ENCODE measurements around the gene FGF1. TPM values are rescaled to one million over a fixed set of nuclear protein-coding genes. Genes with fewer than 3 reads are reported as not detected.

The FGF1 gene
- total and polyA plus RNA-seq, 2 donors, result 0.99 to 1.6 TPM

DNA sequence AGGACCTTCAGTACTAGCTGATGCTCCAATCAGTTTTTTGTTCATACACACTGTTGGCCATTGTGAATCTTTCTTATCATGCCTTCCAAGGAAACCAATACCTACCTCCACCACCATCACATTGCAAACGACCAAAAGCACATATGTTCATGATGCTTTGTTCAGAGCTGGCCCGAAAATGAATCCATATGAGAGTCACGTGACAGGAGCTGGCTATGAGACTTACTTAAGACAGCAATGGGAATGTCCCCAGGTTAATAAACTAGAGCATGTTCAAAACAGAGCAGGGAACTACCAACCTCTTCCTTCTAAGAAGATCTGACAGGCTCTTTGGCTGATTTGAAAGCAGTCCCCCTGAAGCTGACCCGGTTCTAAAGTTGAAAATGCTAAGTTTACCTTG lies 93.5 kb downstream of the FGF1 start:
- DNase-seq (ENCODE audit: low read depth in 6 of 9, low spot score in 9 of 9), result no peak
- H3K27ac ChIP-seq (ENCODE audit: low read depth in 1 of 2, low read length in 1 of 2), result no peak overlapping the region
- no peaks in the 10 kb centered on the region for H3K36me3 ChIP-seq (ENCODE audit: control insufficient read depth in 2 of 2, insufficient read depth in 2 of 2, low read length in 1 of 2)
- H3K27me3 ChIP-seq (ENCODE audit: control insufficient read depth in 2 of 2, insufficient read depth in 1 of 2, low read length in 1 of 2), result peaks cover 4 to 5% of the 10 kb centered on the region in 2 donors
- H3K9me3 ChIP-seq (ENCODE audit: control insufficient read depth in 2 of 2, insufficient read depth in 1 of 2, low read length in 1 of 2), result no peaks in the 10 kb centered on the region
- WGBS, result 82% methylated on average over 4 of the region's 4 CpGs
- H3K4me1 ChIP-seq (ENCODE audit: control insufficient read depth in 2 of 2, insufficient read depth in 2 of 2, low read length in 2 of 2), result no peaks in the 10 kb centered on the region
- H3K4me3 ChIP-seq (ENCODE audit: low read length in 2 of 2), result no peak overlapping the region

DNA sequence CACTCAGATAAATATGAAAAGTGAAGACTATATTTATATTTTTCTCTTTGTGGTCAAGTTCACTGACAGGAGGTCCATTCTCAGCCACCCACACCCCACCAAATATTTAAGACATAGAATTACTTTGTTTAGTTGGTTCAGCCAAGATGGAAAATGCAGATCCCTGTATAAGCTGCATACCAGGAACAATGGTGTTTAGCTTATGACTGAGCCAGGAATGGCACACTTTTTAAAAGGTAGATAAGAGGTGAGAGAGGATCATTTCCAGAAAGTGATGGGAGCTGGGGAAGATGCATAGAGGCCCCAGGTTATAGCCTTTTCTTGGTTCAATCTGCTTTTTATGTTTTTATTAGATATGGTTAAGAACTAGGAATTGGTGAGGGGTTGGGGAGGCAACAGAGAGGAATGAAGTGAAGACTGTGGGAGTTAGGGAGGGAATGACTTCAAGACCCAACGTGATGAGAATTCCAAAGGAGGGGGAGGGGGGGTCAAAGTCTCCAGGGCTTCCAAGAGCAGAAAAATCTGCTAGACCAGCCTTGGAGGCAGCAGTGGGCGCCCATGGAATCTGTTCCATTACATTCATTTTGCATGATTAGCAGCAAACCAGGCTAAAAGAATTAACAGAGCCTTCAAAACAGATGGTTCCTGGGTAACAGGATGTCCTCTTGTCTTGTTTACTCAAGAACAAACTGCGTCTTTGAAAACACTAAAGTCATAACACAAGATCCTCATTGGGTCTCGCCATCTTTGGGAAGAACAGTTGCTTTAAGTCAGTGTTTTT lies 95.2 kb downstream of the FGF1 start:
- Histone ChIP-seq H3K27me3 (ENCODE audit: control insufficient read depth in 2 of 2, insufficient read depth in 1 of 2, low read length in 1 of 2) (peaks cover 4% of the 10 kb centered on the region in 2 donors), H3K4me3 (ENCODE audit: low read length in 2 of 2) (no peak overlapping the region), H3K4me1 (ENCODE audit: control insufficient read depth in 2 of 2, insufficient read depth in 2 of 2, low read length in 2 of 2) (no peaks in the 10 kb centered on the region), H3K9me3 (ENCODE audit: control insufficient read depth in 2 of 2, insufficient read depth in 1 of 2, low read length in 1 of 2) (no peaks in the 10 kb centered on the region), H3K36me3 (ENCODE audit: control insufficient read depth in 2 of 2, insufficient read depth in 2 of 2, low read length in 1 of 2) (no peaks in the 10 kb centered on the region), H3K27ac (ENCODE audit: low read depth in 1 of 2, low read length in 1 of 2) (no peak overlapping the region)
- no peak for DNase-seq (ENCODE audit: low read depth in 6 of 9, low spot score in 9 of 9)
- WGBS, result 86% methylated on average over 4 of the region's 4 CpGs

DNA sequence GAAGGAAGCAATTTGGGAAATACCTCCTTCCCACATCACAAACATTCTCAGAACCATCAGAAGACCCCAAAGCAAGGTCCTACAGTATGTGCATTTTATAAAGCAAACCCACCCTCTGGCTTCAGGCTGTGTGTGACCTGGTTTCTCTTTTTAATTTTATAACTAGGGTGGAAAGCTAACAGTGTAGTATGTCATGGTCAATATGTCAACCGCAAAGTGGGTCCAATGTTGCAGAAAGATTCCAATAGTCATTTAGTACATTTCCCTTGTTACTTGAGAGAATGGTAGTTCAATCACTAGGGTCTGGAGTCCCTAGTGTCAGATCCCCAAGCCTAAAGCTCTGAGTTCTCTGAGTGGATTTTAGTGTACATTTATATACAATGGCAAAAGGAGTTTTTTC lies 96.2 kb downstream of the FGF1 start:
- H3K27ac ChIP-seq (ENCODE audit: low read depth in 1 of 2, low read length in 1 of 2), result no peak overlapping the region
- H3K4me3 ChIP-seq (ENCODE audit: low read length in 2 of 2), result no peak overlapping the region
- no peak for DNase-seq (ENCODE audit: low read depth in 6 of 9, low spot score in 9 of 9)
- no peaks in the 10 kb centered on the region for H3K36me3 ChIP-seq (ENCODE audit: control insufficient read depth in 2 of 2, insufficient read depth in 2 of 2, low read length in 1 of 2)
- H3K4me1 ChIP-seq (ENCODE audit: control insufficient read depth in 2 of 2, insufficient read depth in 2 of 2, low read length in 2 of 2), result no peaks in the 10 kb centered on the region
- H3K27me3 ChIP-seq (ENCODE audit: control insufficient read depth in 2 of 2, insufficient read depth in 1 of 2, low read length in 1 of 2), result peaks cover 2 to 6% of the 10 kb centered on the region in 2 donors
- 94% methylated on average over 1 of the region's 1 CpG for WGBS
- no peaks in the 10 kb centered on the region for H3K9me3 ChIP-seq (ENCODE audit: control insufficient read depth in 2 of 2, insufficient read depth in 1 of 2, low read length in 1 of 2)

DNA sequence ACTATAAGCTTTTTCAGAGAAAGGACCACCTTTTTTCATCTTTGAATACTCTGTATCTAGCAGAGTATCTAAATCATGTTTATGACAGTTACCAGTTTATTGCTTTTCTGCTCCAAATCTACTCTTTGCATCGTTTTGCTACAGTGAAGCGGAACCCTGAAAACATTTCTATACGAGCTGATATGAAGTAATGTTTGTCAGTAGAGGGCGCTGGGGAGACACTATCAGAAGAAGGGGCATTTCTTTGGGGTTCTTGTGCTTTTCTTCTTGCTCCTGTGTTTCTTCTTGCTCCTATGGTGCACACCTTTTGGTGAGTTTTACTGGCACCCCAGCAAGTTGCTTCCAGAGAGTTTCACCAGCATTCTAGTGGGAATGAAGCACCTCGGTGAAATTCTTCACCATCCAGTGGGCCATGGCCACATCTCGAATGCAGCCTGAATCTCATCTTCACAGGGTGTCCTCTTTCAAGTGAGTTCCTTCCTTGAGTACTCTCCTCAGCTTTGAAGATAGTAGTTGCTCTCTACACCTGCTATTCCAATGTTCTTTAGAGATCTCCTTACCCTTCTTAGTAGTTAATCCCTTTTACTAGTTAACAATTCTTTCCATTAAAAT lies 98.4 kb downstream of the FGF1 start:
- Histone ChIP-seq H3K4me3 (ENCODE audit: low read length in 2 of 2) (no peak overlapping the region), H3K27me3 (ENCODE audit: control insufficient read depth in 2 of 2, insufficient read depth in 1 of 2, low read length in 1 of 2) (peaks cover 0 to 6% of the 10 kb centered on the region in 2 donors), H3K9me3 (ENCODE audit: control insufficient read depth in 2 of 2, insufficient read depth in 1 of 2, low read length in 1 of 2) (no peaks in the 10 kb centered on the region), H3K27ac (ENCODE audit: low read depth in 1 of 2, low read length in 1 of 2) (no peak overlapping the region), H3K4me1 (ENCODE audit: control insufficient read depth in 2 of 2, insufficient read depth in 2 of 2, low read length in 2 of 2) (no peaks in the 10 kb centered on the region), H3K36me3 (ENCODE audit: control insufficient read depth in 2 of 2, insufficient read depth in 2 of 2, low read length in 1 of 2) (no peaks in the 10 kb centered on the region)
- peak in 6 of 9 donors; percentile 11 to 47 (median 32) for DNase-seq (ENCODE audit: low read depth in 6 of 9, low spot score in 9 of 9)
- 62% methylated on average over 6 of the region's 6 CpGs for whole genome bisulfite sequencing

DNA sequence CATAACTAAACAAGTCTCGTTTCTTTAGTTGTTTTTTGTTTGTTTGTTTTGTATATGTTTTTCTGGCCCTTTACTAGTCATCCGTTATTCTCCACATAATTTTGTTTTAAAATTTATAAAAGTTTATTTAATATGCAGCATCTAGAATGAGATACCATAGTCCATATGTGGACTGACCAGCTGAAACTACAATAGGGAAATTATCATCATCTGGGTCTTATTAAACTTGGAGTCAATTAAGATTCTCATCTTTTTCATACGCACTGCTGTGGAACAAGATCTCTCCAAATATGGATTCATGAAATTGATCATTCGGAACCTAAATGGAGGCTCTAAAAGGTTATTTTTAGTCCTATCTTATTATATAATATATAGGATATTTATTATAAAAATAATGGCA lies 99.3 kb downstream of the FGF1 start:
- no peaks in the 10 kb centered on the region for H3K4me1 ChIP-seq (ENCODE audit: control insufficient read depth in 2 of 2, insufficient read depth in 2 of 2, low read length in 2 of 2)
- no peak overlapping the region for H3K4me3 ChIP-seq (ENCODE audit: low read length in 2 of 2)
- WGBS, result 95% methylated on average over 4 of the region's 4 CpGs
- DNase-seq (ENCODE audit: low read depth in 6 of 9, low spot score in 9 of 9), result no peak
- peaks cover 0 to 6% of the 10 kb centered on the region in 2 donors for H3K27me3 ChIP-seq (ENCODE audit: control insufficient read depth in 2 of 2, insufficient read depth in 1 of 2, low read length in 1 of 2)
- no peaks in the 10 kb centered on the region for H3K36me3 ChIP-seq (ENCODE audit: control insufficient read depth in 2 of 2, insufficient read depth in 2 of 2, low read length in 1 of 2)
- H3K9me3 ChIP-seq (ENCODE audit: control insufficient read depth in 2 of 2, insufficient read depth in 1 of 2, low read length in 1 of 2), result no peaks in the 10 kb centered on the region
- no peak overlapping the region for H3K27ac ChIP-seq (ENCODE audit: low read depth in 1 of 2, low read length in 1 of 2)

DNA sequence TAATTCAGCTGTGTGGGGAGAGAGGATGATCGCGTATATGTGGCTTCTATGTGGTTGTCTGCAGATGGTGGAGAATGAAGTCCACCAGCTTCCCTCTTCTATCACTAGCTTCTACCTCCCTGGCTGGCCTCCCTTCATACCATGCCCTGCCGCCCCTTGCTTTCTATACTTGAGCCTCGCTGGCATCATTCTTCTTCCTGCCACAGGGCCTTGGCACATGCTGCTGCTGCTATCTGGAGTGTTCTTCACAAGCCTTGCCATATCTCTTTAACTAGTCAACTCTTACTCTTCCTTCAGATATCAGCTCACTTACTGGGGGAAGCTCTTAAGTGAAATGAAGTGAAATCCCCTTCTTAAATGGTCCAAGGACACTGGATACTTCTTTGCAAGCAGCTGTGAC lies 100.4 kb downstream of the FGF1 start:
- Histone ChIP-seq H3K4me3 (ENCODE audit: low read length in 2 of 2) (no peak overlapping the region), H3K27me3 (ENCODE audit: control insufficient read depth in 2 of 2, insufficient read depth in 1 of 2, low read length in 1 of 2) (peaks cover 0 to 2% of the 10 kb centered on the region in 2 donors), H3K36me3 (ENCODE audit: control insufficient read depth in 2 of 2, insufficient read depth in 2 of 2, low read length in 1 of 2) (no peaks in the 10 kb centered on the region), H3K9me3 (ENCODE audit: control insufficient read depth in 2 of 2, insufficient read depth in 1 of 2, low read length in 1 of 2) (no peaks in the 10 kb centered on the region), H3K4me1 (ENCODE audit: control insufficient read depth in 2 of 2, insufficient read depth in 2 of 2, low read length in 2 of 2) (no peaks in the 10 kb centered on the region), H3K27ac (ENCODE audit: low read depth in 1 of 2, low read length in 1 of 2) (no peak overlapping the region)
- DNase-seq (ENCODE audit: low read depth in 6 of 9, low spot score in 9 of 9), result no peak
- WGBS, result 79% methylated on average over 4 of the region's 4 CpGs

DNA sequence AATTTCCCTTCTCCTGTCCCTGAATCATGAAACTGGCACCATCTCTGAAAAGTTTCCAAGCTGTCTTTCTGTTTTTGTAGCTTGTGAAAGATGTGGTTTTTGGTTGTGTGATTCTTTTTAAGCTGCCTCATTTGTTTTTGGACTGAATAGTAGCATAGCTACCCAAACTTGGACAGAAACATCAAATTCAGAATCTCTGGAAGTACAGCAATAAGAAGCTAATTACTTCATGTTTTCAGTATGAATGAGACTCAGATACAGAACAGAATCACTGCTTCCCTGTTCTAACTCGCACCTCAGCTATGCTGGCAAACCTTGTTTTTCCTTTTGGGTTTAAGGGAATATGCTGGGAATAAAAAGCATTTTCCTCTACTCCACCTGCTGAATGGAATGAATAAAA lies 101.0 kb downstream of the FGF1 start:
- Histone ChIP-seq H3K4me1 (ENCODE audit: control insufficient read depth in 2 of 2, insufficient read depth in 2 of 2, low read length in 2 of 2) (no peaks in the 10 kb centered on the region), H3K4me3 (ENCODE audit: low read length in 2 of 2) (no peak overlapping the region), H3K9me3 (ENCODE audit: control insufficient read depth in 2 of 2, insufficient read depth in 1 of 2, low read length in 1 of 2) (peaks cover 0 to 2% of the 10 kb centered on the region in 2 donors), H3K27ac (ENCODE audit: low read depth in 1 of 2, low read length in 1 of 2) (no peak overlapping the region), H3K36me3 (ENCODE audit: control insufficient read depth in 2 of 2, insufficient read depth in 2 of 2, low read length in 1 of 2) (no peaks in the 10 kb centered on the region), H3K27me3 (ENCODE audit: control insufficient read depth in 2 of 2, insufficient read depth in 1 of 2, low read length in 1 of 2) (peaks cover 0 to 2% of the 10 kb centered on the region in 2 donors)
- WGBS, result 89% methylated on average over 1 of the region's 1 CpG
- DNase-seq (ENCODE audit: low read depth in 6 of 9, low spot score in 9 of 9), result no peak

DNA sequence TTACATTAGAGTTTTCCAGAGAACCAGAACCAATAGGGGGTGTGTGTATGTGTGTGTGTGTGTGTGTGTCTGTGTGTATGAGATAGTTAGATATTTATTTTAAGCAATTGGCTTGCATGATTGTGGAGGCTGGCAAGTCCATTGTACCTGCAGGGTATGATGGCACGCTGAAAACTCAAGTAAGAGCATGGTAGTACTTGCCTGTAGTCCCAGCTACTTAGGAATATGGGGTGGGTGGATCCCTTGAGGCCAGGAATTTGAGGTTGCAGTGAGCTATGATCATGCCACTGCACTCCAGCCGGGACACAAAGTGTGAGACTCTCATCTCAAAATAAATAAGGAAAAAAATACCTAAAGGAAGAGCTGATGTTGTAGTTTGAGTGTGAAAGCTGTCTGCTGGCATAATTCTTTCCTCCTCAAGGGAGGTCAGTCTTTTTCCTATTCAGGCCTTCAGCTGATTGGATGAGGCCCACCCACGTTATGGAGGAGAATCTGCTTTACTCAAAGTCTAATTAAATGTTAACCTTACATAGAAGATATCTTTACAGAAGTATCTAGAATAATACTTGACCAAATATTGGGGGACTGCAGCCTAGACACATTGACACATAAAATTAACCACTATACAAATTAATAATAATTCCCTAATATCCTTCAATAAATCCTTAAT lies 107.6 kb downstream of the FGF1 start:
- no peak overlapping the region for H3K27ac ChIP-seq (ENCODE audit: low read depth in 1 of 2, low read length in 1 of 2)
- no peaks in the 10 kb centered on the region for H3K36me3 ChIP-seq (ENCODE audit: control insufficient read depth in 2 of 2, insufficient read depth in 2 of 2, low read length in 1 of 2)
- DNase-seq (ENCODE audit: low read depth in 6 of 9, low spot score in 9 of 9), result no peak
- no peak overlapping the region for H3K4me3 ChIP-seq (ENCODE audit: low read length in 2 of 2)
- H3K4me1 ChIP-seq (ENCODE audit: control insufficient read depth in 2 of 2, insufficient read depth in 2 of 2, low read length in 2 of 2), result no peaks in the 10 kb centered on the region
- H3K9me3 ChIP-seq (ENCODE audit: control insufficient read depth in 2 of 2, insufficient read depth in 1 of 2, low read length in 1 of 2), result peaks cover 0 to 7% of the 10 kb centered on the region in 2 donors
- H3K27me3 ChIP-seq (ENCODE audit: control insufficient read depth in 2 of 2, insufficient read depth in 1 of 2, low read length in 1 of 2), result no peaks in the 10 kb centered on the region
- WGBS, result 92% methylated on average over 3 of the region's 3 CpGs

DNA sequence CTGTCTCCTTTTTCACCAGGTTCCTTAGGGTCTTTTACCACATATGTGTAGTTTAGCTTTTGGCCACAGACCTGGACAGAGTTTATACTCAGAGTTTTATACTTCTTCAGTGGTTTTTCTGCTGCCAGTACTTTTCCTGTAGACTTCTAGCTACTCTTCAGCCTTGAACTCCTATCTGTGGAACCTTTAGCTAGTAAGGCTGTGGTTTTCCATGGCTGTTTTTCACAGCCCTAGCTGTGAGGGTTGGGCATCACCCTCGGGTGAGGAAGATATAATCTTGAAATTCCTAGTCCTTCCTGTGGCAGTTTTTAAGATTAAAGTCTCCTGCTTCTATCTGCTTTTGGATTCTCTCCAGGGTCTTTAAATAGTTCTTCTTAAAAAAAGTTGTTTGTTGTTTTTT lies 109.1 kb downstream of the FGF1 start:
- Histone ChIP-seq H3K27ac (ENCODE audit: low read depth in 1 of 2, low read length in 1 of 2) (no peak overlapping the region), H3K9me3 (ENCODE audit: control insufficient read depth in 2 of 2, insufficient read depth in 1 of 2, low read length in 1 of 2) (peaks cover 0 to 7% of the 10 kb centered on the region in 2 donors), H3K27me3 (ENCODE audit: control insufficient read depth in 2 of 2, insufficient read depth in 1 of 2, low read length in 1 of 2) (no peaks in the 10 kb centered on the region), H3K4me1 (ENCODE audit: control insufficient read depth in 2 of 2, insufficient read depth in 2 of 2, low read length in 2 of 2) (no peaks in the 10 kb centered on the region), H3K4me3 (ENCODE audit: low read length in 2 of 2) (no peak overlapping the region), H3K36me3 (ENCODE audit: control insufficient read depth in 2 of 2, insufficient read depth in 2 of 2, low read length in 1 of 2) (no peaks in the 10 kb centered on the region)
- WGBS, result 3% methylated on average over 1 of the region's 1 CpG
- no peak for DNase-seq (ENCODE audit: low read depth in 6 of 9, low spot score in 9 of 9)
